ENCODE data around the gene AP1G1. TPM values are rescaled to one million over a fixed set of nuclear protein-coding genes. Genes with fewer than 3 reads are reported as not detected.
A peak's percentile ranks its signal among the peaks of the same experiment; 100 is the strongest.

Gene AP1G1
- polyA plus RNA-seq, 1 of the 3 experiments (the other 2 are of a cell fraction), result 23.8 TPM

GRCh38 chr16:71847096-71847495 is 38.5 kb upstream of the AP1G1 start:
- Histone ChIP-seq H3K4me2 (peak overlapping the region; percentile 96), H4K20me1 (ENCODE audit: insufficient read depth) (peaks cover 19% of the 10 kb centered on the region; the same call in 1 of the 2 replicates), H3K79me2 (ENCODE audit: insufficient read depth) (peaks cover 42% of the 10 kb centered on the region), H2AFZ (ENCODE audit: low read depth) (no peak overlapping the region), H3K9ac (peak overlapping the region; percentile 82), H3K4me3 (ENCODE audit: low read depth in 2 of 2, low read length in 1 of 2) (peak overlapping the region; percentile 91 to 95), H3K36me3 (replicated peaks in 1 of 2; ENCODE audit: control insufficient read depth in 1 of 2, insufficient read depth in 2 of 2, low read length in 1 of 2) (peaks cover 21 to 40% of the 10 kb centered on the region in 2 experiments), H3K9me2 (no peaks in the 10 kb centered on the region), H3K9me3 (no peaks in the 10 kb centered on the region), H3F3A (replicated peaks; ENCODE audit: insufficient read depth) (peaks cover 11% of the 10 kb centered on the region), H3K27ac (ENCODE audit: low read depth in 2 of 2, low read length in 1 of 2) (no peak overlapping the region), H3K27me3 (ENCODE audit: insufficient read depth) (no peaks in the 10 kb centered on the region), H3K4me1 (ENCODE audit: control insufficient read depth in 1 of 2, insufficient read depth in 2 of 2, low read depth in 1 of 2, low read length in 1 of 2) (peaks cover 0 to 7% of the 10 kb centered on the region in 2 experiments; a peak in 2 of 4 replicates)
- ChIA-PET CTCF (interaction anchor here (4.0 kb wide), 1 partner anchor 35 kb away, joined by 17 read pairs; no protein-coding TSS in a partner anchor), POLR2A (no interaction called here)
- WGBS (ENCODE audit: low lambda C conversion rate), result 65% methylated on average over 3 of the region's 3 CpGs
- DNase-seq, result no peak
- TF ChIP-seq ZBTB33 (IDR thresholded peaks at IDR 0.05; ENCODE audit: borderline replicate concordance, low read depth), result no peak
- no peak for TF ChIP-seq POLR2AphosphoS5 (IDR thresholded peaks at IDR 0.05; ENCODE audit: low read depth, low read length)
- TF ChIP-seq RXRA (IDR thresholded peaks at IDR 0.05; ENCODE audit: borderline replicate concordance, low read depth), result no peak
- no peak for TF ChIP-seq FOXM1 (IDR thresholded peaks at IDR 0.05; ENCODE audit: low read depth)
- TF ChIP-seq GABPA (IDR thresholded peaks at IDR 0.05; ENCODE audit: low read depth), result no peak
- no peak for TF ChIP-seq IRF3 (IDR thresholded peaks at IDR 0.05; ENCODE audit: low read depth, low read length)
- TF ChIP-seq TAF1 (IDR thresholded peaks at IDR 0.05; ENCODE audit: borderline replicate concordance, low read depth, low read length), result no peak
- no peak for TF ChIP-seq NFIC (IDR thresholded peaks at IDR 0.05; ENCODE audit: borderline replicate concordance)
- TF ChIP-seq FOSL2 (IDR thresholded peaks at IDR 0.05; ENCODE audit: borderline replicate concordance, low read depth), result no peak
- no peak for TF ChIP-seq YY1 (IDR thresholded peaks at IDR 0.05; ENCODE audit: low read depth)
- no peak for TF ChIP-seq EP300 (IDR thresholded peaks at IDR 0.05; ENCODE audit: borderline replicate concordance in 1 of 2, low read depth in 1 of 2, low read length in 1 of 2)
- TF ChIP-seq CHD2 (IDR thresholded peaks at IDR 0.05; ENCODE audit: low read length, partially characterized antibody), result no peak
- no peak for TF ChIP-seq RFX5 (IDR thresholded peaks at IDR 0.05; ENCODE audit: low read length)
- TF ChIP-seq SIN3A (IDR thresholded peaks at IDR 0.05; ENCODE audit: borderline replicate concordance, low read depth, low read length), result no peak
- TF ChIP-seq RCOR1 (IDR thresholded peaks at IDR 0.05; ENCODE audit: low read length), result no peak
- TF ChIP-seq CTCF (IDR thresholded peaks at IDR 0.05), result no peak

Measured in SK-N-SH (cell line).